ENCODE data around the gene GNG4. TPM values are rescaled to one million over a fixed set of nuclear protein-coding genes. Genes with fewer than 3 reads are reported as not detected.
A peak's percentile ranks its signal among the peaks of the same experiment; 100 is the strongest.
"Not testable (repeated sequence)": the region's sequence is repeated elsewhere in the genome, so short reads cannot be mapped to it uniquely, and the experiment has no call there.

The GNG4 gene
- total RNA-seq, 1 experiment from 2014 or later: 19.7 TPM

- H3K36me3 ChIP-seq: no peaks in the 10 kb centered on the region
- H3K4me3 ChIP-seq: peak overlapping the region; percentile 37
- no peak overlapping the region; the same call in 1 of the 2 replicates for H3K27ac ChIP-seq
- H3K4me1 ChIP-seq: no peaks in the 10 kb centered on the region
- H3K9me3 ChIP-seq (replicated peaks): no peaks in the 10 kb centered on the region
- DNase-seq: peak; percentile 23 to 36
- no peaks in the 10 kb centered on the region for H3K27me3 ChIP-seq
Observed at GRCh38 chr1:235642011-235642942, 7.3 kb downstream of the GNG4 start.

GRCh38 chr1:235640580-235640979 is 9.0 kb downstream of the GNG4 start:
- H3K4me1 ChIP-seq: no peaks in the 10 kb centered on the region
- DNase-seq: no peak

GRCh38 chr1:235639226-235640205 is 10.1 kb downstream of the GNG4 start:
- Histone ChIP-seq H3K4me1 (no peaks in the 10 kb centered on the region), H3K27ac (no peak overlapping the region)
- DNase-seq: no peak

More at GRCh38 chr1:235640580-235640979, 9.0 kb downstream of the GNG4 start:
- H3K4me3 ChIP-seq: no peak overlapping the region
- no peaks in the 10 kb centered on the region for H3K27me3 ChIP-seq
- no peak overlapping the region for H3K27ac ChIP-seq
- no peaks in the 10 kb centered on the region for H3K9me3 ChIP-seq (replicated peaks)
- H3K36me3 ChIP-seq: no peaks in the 10 kb centered on the region

GRCh38 chr1:235638612-235639011 is 11.0 kb downstream of the GNG4 start:
- H3K4me3 ChIP-seq; DNase-seq; H3K27me3 ChIP-seq; H3K9me3 ChIP-seq (replicated peaks); H3K36me3 ChIP-seq; H3K4me1 ChIP-seq; H3K27ac ChIP-seq: not testable (repeated sequence)

More at GRCh38 chr1:235639226-235640205, 10.1 kb downstream of the GNG4 start:
- H3K4me3 ChIP-seq: no peak overlapping the region
- H3K27me3 ChIP-seq: no peaks in the 10 kb centered on the region
- H3K36me3 ChIP-seq: no peaks in the 10 kb centered on the region
- no peaks in the 10 kb centered on the region for H3K9me3 ChIP-seq (replicated peaks)

GRCh38 chr1:235637756-235638534 is 11.6 kb downstream of the GNG4 start:
- H3K9me3 ChIP-seq (replicated peaks): no peaks in the 10 kb centered on the region
- no peaks in the 10 kb centered on the region for H3K36me3 ChIP-seq
- no peak overlapping the region for H3K27ac ChIP-seq
- H3K4me1 ChIP-seq: no peaks in the 10 kb centered on the region
- no peaks in the 10 kb centered on the region for H3K27me3 ChIP-seq
- no peak overlapping the region for H3K4me3 ChIP-seq
- DNase-seq: no peak

- Histone ChIP-seq H3K36me3 (no peaks in the 10 kb centered on the region), H3K9me3 (replicated peaks) (no peaks in the 10 kb centered on the region), H3K4me3 (no peak overlapping the region), H3K4me1 (no peaks in the 10 kb centered on the region; the same call in 1 of the 2 replicates), H3K27me3 (no peaks in the 10 kb centered on the region), H3K27ac (no peak overlapping the region)
- DNase-seq: no peak
Observed at GRCh38 chr1:235635938-235636662, 13.5 kb downstream of the GNG4 start.

- Histone ChIP-seq H3K27ac (0 out of 2 replicates have a peak overlapping the region, but pooled peaks have one; percentile 17), H3K4me3 (no peak overlapping the region), H3K9me3 (replicated peaks) (no peaks in the 10 kb centered on the region), H3K4me1 (no peaks in the 10 kb centered on the region; the same call in 1 of the 2 replicates), H3K27me3 (no peaks in the 10 kb centered on the region), H3K36me3 (no peaks in the 10 kb centered on the region)
- no peak for DNase-seq
Observed at GRCh38 chr1:235632506-235633401, 16.8 kb downstream of the GNG4 start.

- Histone ChIP-seq H3K9me3 (replicated peaks) (no peaks in the 10 kb centered on the region), H3K4me1 (no peaks in the 10 kb centered on the region; the same call in 1 of the 2 replicates), H3K4me3 (no peak overlapping the region), H3K27me3 (no peaks in the 10 kb centered on the region), H3K36me3 (no peaks in the 10 kb centered on the region), H3K27ac (no peak overlapping the region)
- DNase-seq: no peak
Observed at GRCh38 chr1:235631816-235632215, 17.8 kb downstream of the GNG4 start.

- no peaks in the 10 kb centered on the region for H3K36me3 ChIP-seq
- no peak for DNase-seq
Observed at GRCh38 chr1:235628316-235629005, 21.1 kb downstream of the GNG4 start.

GRCh38 chr1:235625831-235626230 is 23.8 kb downstream of the GNG4 start:
- H3K4me1 ChIP-seq: no peaks in the 10 kb centered on the region
- DNase-seq: no peak
- no peak overlapping the region for H3K4me3 ChIP-seq
- H3K27me3 ChIP-seq: no peaks in the 10 kb centered on the region
- H3K36me3 ChIP-seq: no peaks in the 10 kb centered on the region
- H3K27ac ChIP-seq: no peak overlapping the region
- no peaks in the 10 kb centered on the region for H3K9me3 ChIP-seq (replicated peaks)

More at GRCh38 chr1:235628316-235629005, 21.1 kb downstream of the GNG4 start:
- H3K27ac ChIP-seq: no peak overlapping the region
- H3K9me3 ChIP-seq (replicated peaks): no peaks in the 10 kb centered on the region
- no peaks in the 10 kb centered on the region for H3K27me3 ChIP-seq
- no peaks in the 10 kb centered on the region; the same call in 1 of the 2 replicates for H3K4me1 ChIP-seq
- no peak overlapping the region for H3K4me3 ChIP-seq

- Histone ChIP-seq H3K4me1 (no peaks in the 10 kb centered on the region), H3K27me3 (no peaks in the 10 kb centered on the region), H3K27ac (no peak overlapping the region), H3K9me3 (replicated peaks) (no peaks in the 10 kb centered on the region), H3K36me3 (no peaks in the 10 kb centered on the region), H3K4me3 (no peak overlapping the region)
- DNase-seq: peak in 1 of 2 experiments; percentile 49
Observed at GRCh38 chr1:235625340-235625739, 24.2 kb downstream of the GNG4 start.

- no peaks in the 10 kb centered on the region for H3K9me3 ChIP-seq (replicated peaks)
- no peaks in the 10 kb centered on the region for H3K27me3 ChIP-seq
- DNase-seq: no peak
- H3K27ac ChIP-seq: no peak overlapping the region
- no peak overlapping the region for H3K4me3 ChIP-seq
- no peaks in the 10 kb centered on the region for H3K36me3 ChIP-seq
- no peaks in the 10 kb centered on the region for H3K4me1 ChIP-seq
Observed at GRCh38 chr1:235624721-235625333, 24.8 kb downstream of the GNG4 start.
